Measurements from ENCODE around the gene NTM.

- TF ChIP-seq SP1 (IDR thresholded peaks at IDR 0.05) = no peak
- TF ChIP-seq PKNOX1 (IDR thresholded peaks at IDR 0.05) = no peak
- no peak for TF ChIP-seq TARDBP (IDR thresholded peaks at IDR 0.05)
- no peak for TF ChIP-seq ZNF384 (IDR thresholded peaks at IDR 0.05)
- TF ChIP-seq NFRKB (IDR thresholded peaks at IDR 0.05) = no peak
- TF ChIP-seq SUZ12 (IDR thresholded peaks at IDR 0.05) = no peak
- no peak for TF ChIP-seq CTBP1 (IDR thresholded peaks at IDR 0.05; ENCODE audit: borderline replicate concordance)
- no peak for TF ChIP-seq FOXA1 (IDR thresholded peaks at IDR 0.05)
- no peak for TF ChIP-seq FOXK2 (IDR thresholded peaks at IDR 0.05)
- TF ChIP-seq ARNT (IDR thresholded peaks at IDR 0.05) = no peak
- TF ChIP-seq BHLHE40 (IDR thresholded peaks at IDR 0.05; ENCODE audit: borderline replicate concordance) = no peak
- TF ChIP-seq HDGF (IDR thresholded peaks at IDR 0.05; ENCODE audit: borderline replicate concordance) = no peak
Observed at GRCh38 chr11:131331010-131331409, 39.4 kb upstream of the NTM start.
